IgD-negative memory B cell (primary cell): ENCODE measurements around the gene CAPZB. TPM values are rescaled to one million over a fixed set of nuclear protein-coding genes. Genes with fewer than 3 reads are reported as not detected.

Experiments
- H3K27ac Mint-ChIP-seq, 3 donors: one replicate each; pipeline ENCODE4 v1.8.0; 2020 to 2022; ENCODE audit warnings: mild to moderate bottlenecking in 3 of 3, mixed read lengths in 3 of 3, moderate library complexity in 1 of 3
- H3K27me3 Mint-ChIP-seq: one replicate; pipeline ENCODE4 v1.8.0; 2021; ENCODE audit warnings: mixed read lengths
- H3K36me3 Mint-ChIP-seq: one replicate; pipeline ENCODE4 v1.8.0; 2020; ENCODE audit warnings: mild to moderate bottlenecking, mixed read lengths
- H3K4me1 Mint-ChIP-seq, 3 donors: one replicate each; pipeline ENCODE4 v1.8.0; 2020 to 2022; ENCODE audit warnings: mixed read lengths in 3 of 3, mild to moderate bottlenecking in 1 of 3
- H3K4me3 Mint-ChIP-seq, 4 donors: one replicate each; pipeline ENCODE4 v1.8.0; 2020 to 2022; ENCODE audit warnings: mild to moderate bottlenecking in 4 of 4, mixed read lengths in 4 of 4, moderate library complexity in 3 of 4
- H3K9me3 Mint-ChIP-seq, 3 donors: one replicate each; pipeline ENCODE4 v1.8.0; 2020 to 2021; ENCODE audit warnings: mixed read lengths in 3 of 3, mild to moderate bottlenecking in 1 of 3
- polyA plus RNA-seq: library from polyadenylated mRNA; unstranded; fragments of 300-500 nt; fragmentation: Illumina TruSeq; gene quantifications from one replicate; pipeline ENCODE4 v1.2.3, GENCODE V29; 2021

The CAPZB gene
- polyA plus RNA-seq, 1 donor from 2014 or later = 419 TPM

DNA sequence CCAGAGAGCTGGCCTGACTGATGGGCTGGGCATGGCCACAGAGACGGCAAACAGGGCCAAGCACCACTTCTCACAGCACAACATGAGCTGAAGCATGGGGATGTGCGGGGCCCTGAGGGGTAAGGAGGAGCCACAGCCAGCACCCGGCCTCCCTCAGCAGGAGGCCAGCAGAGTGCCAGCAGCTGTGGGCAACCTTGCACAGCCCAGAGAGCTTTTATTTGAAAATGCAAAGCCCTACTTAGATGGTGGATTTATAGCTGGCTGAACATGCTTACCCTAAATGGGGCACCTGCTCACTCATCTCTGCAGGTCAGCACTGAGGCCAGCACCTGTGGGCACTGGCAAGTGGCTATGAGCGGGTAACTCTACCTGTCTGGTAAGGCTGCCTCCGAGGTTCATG lies 129.1 kb downstream of the CAPZB start:
- no peaks in the 10 kb centered on the region for H3K9me3 Mint-ChIP-seq
- peaks cover 5 to 6% (median 5%) of the 10 kb centered on the region in 3 donors for H3K4me1 Mint-ChIP-seq
- no peak overlapping the region for H3K4me3 Mint-ChIP-seq
- peaks cover 5% of the 10 kb centered on the region for H3K36me3 Mint-ChIP-seq
- no peaks in the 10 kb centered on the region for H3K27me3 Mint-ChIP-seq
- H3K27ac Mint-ChIP-seq = no peak overlapping the region

DNA sequence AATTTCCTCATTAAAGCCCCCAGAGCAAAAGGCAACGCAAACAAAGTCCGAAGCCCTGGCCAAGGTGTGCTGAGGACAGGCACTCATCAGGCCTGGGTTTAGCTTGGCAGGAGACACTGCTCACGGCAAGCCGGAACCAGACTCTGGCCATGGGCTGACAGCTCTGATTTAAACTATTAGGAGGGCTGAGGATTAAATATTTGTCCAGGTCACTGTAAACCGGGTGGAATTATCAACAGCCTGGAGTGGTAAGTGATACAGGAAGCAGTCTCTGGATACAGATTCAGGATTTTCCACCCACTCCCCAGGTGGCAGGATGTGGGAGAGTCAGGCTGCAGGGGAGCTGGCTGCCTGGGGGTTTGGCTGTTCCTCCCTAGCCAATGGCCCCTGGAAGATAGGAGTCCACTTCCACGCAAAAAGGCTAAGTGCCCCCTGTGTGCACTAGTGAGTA lies 130.8 kb downstream of the CAPZB start:
- H3K9me3 Mint-ChIP-seq = no peaks in the 10 kb centered on the region
- no peaks in the 10 kb centered on the region for H3K4me1 Mint-ChIP-seq
- H3K27me3 Mint-ChIP-seq = no peaks in the 10 kb centered on the region
- H3K4me3 Mint-ChIP-seq = no peak overlapping the region
- no peak overlapping the region for H3K27ac Mint-ChIP-seq
- H3K36me3 Mint-ChIP-seq = peaks cover 5% of the 10 kb centered on the region

DNA sequence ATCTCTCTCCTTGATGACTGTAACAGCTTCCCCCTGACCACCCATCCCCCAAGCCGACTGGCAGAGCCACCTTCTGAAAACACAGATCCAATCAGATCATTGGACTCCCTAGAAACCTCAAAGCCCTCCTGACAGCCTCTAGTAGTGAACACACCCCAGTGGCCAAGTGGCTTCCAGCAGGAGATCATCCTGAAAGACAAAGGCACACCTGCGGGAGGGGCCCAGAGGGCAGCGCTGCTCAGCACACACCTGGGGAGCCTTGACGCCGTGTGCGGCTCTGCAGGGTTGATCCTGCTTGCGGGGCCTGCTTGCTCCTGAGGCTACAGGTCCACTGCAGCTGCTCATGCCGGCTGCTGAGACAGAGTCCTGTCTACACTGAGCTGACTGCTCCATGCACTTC lies 131.7 kb downstream of the CAPZB start:
- no peak overlapping the region for H3K4me3 Mint-ChIP-seq
- no peaks in the 10 kb centered on the region for H3K27me3 Mint-ChIP-seq
- no peak overlapping the region for H3K27ac Mint-ChIP-seq
- no peaks in the 10 kb centered on the region for H3K4me1 Mint-ChIP-seq
- H3K9me3 Mint-ChIP-seq = no peaks in the 10 kb centered on the region
- peaks cover 5% of the 10 kb centered on the region for H3K36me3 Mint-ChIP-seq

DNA sequence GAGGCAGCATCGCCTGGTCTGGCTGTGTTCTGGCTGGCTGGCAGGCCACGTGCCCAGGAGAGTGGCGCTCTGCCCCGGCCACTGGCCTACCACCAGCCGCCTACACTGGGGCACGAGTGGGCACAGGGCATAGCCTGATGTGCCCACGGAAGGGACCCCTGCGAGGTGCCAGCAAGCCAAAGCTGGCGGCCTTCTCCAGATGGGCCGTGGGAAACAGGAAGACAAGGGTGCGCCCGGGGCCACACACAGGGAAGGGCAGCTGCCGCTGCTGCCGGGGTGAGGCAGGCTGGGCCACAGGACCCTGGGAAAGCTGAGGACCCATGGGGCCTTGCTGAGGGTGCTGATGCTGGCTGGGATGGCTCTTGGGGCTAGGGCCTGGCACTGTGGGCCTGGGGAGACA lies 132.5 kb downstream of the CAPZB start:
- no peaks in the 10 kb centered on the region for H3K27me3 Mint-ChIP-seq
- H3K4me3 Mint-ChIP-seq = no peak overlapping the region
- H3K4me1 Mint-ChIP-seq = no peaks in the 10 kb centered on the region
- no peaks in the 10 kb centered on the region for H3K9me3 Mint-ChIP-seq
- peaks cover 5% of the 10 kb centered on the region for H3K36me3 Mint-ChIP-seq
- H3K27ac Mint-ChIP-seq = no peak overlapping the region

DNA sequence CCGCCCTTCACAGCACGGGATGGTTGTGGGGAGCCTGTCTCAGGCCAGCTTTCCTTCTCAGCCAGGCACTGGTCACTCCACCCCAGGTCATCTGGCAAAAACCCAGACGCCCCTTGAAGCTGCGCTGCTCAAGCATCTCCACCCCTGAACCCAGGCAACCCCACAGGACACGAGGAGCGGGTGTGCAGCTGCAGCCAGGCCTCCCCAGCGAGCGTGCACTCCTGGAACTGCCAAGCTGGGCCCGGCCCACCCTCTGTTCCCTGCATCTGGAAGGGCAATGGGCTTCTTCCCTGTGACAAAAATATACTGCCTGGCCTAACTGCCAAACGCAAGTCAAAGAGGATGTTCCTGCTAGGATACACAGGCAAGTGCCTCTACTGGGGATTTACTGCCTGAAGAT lies 133.5 kb downstream of the CAPZB start:
- H3K9me3 Mint-ChIP-seq = no peaks in the 10 kb centered on the region
- no peaks in the 10 kb centered on the region for H3K4me1 Mint-ChIP-seq
- H3K4me3 Mint-ChIP-seq = no peak overlapping the region
- H3K27ac Mint-ChIP-seq = peak overlapping the region in 1 of 3 donors; percentile 19
- H3K27me3 Mint-ChIP-seq = no peaks in the 10 kb centered on the region
- peaks cover 3% of the 10 kb centered on the region for H3K36me3 Mint-ChIP-seq

DNA sequence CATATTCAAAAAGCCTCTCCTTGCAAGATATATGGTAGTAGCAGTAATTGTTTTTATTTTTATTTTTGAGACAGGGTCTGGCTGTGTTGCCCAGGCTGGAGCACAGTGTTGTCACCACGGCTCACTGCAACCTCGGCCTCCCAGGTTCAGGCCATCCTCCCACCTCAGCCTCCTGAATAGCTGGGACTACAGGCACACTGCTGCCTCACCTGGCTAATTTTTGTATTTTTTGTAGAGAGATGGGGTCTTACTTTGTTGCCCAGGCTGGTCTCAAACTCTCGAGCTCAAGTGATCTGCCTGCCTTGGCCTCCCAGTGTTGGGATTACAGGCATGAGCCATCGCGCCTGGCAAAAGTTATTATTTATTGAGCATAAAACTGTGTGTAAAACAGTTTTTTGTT lies 134.8 kb downstream of the CAPZB start:
- peaks cover 0 to 2% (median 0%) of the 10 kb centered on the region in 3 donors for H3K4me1 Mint-ChIP-seq
- H3K27me3 Mint-ChIP-seq = no peaks in the 10 kb centered on the region
- peaks cover under 1% of the 10 kb centered on the region for H3K36me3 Mint-ChIP-seq
- no peak overlapping the region for H3K4me3 Mint-ChIP-seq
- peak overlapping the region in 1 of 3 donors; percentile 96 for H3K27ac Mint-ChIP-seq
- no peaks in the 10 kb centered on the region for H3K9me3 Mint-ChIP-seq

DNA sequence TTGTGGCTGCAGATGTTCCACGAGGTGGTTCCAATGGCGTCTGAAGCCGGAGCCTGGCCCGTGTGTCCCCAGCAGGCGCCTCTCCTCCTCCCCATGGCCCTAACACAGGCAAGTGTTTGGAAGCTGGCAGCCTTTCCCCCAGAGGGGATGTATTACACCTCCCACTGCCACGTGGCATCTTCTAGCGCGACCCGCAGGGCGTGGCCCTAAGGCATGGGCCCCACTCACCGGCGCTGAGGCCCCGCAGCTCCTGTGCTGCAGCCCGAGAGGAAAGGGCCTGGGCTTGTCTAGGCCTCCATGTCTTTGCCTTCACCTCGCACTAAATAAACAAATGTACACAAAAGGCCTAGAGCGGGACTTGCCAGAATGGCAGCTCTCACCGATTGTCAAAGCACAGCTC lies 135.3 kb downstream of the CAPZB start:
- no peaks in the 10 kb centered on the region for H3K36me3 Mint-ChIP-seq
- H3K4me1 Mint-ChIP-seq = peaks cover 0 to 2% (median 0%) of the 10 kb centered on the region in 3 donors
- no peaks in the 10 kb centered on the region for H3K27me3 Mint-ChIP-seq
- peak overlapping the region in 1 of 3 donors; percentile 96 for H3K27ac Mint-ChIP-seq
- H3K9me3 Mint-ChIP-seq = no peaks in the 10 kb centered on the region
- H3K4me3 Mint-ChIP-seq = no peak overlapping the region

DNA sequence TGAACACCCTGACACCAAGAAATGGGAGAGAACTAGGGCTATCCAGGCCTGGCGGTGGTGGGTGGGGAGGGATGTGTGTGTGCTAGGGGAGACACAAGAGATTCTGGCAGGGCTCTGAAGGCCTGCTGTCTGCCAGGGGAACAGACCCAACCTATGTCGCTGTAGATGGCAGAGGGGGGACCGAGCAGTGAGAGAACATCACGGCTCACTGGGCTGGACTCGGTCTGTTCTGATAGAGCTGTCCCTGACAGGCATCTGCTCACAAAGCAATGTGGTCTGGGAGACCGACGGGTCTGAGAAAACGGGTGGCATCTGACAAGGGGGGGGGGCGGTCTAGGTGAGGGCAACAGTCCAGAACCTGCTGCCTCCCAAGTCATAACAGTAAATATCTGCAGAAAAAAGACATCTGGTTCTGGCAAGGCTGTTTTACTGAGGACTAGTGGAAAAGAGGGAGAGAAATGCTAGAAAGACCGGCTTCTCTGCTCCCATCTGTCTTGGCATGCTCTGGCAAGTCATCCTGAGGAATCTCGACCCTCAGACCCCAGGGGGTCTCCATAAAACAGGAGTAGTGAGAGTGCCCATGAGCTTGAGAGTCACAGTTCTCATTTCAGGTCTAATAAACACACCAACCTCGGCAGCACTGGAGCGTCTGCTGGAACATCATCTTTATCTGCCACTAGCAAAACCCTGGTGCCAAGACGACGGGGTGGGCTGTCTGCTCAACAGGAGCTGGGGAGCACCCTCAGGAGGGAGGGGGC lies 136.7 kb downstream of the CAPZB start:
- H3K27me3 Mint-ChIP-seq = no peaks in the 10 kb centered on the region
- H3K4me3 Mint-ChIP-seq = no peak overlapping the region
- no peaks in the 10 kb centered on the region for H3K36me3 Mint-ChIP-seq
- peaks cover 0 to 2% (median 0%) of the 10 kb centered on the region in 3 donors for H3K4me1 Mint-ChIP-seq
- peak overlapping the region in 1 of 3 donors; percentile 28 for H3K27ac Mint-ChIP-seq
- no peaks in the 10 kb centered on the region for H3K9me3 Mint-ChIP-seq

DNA sequence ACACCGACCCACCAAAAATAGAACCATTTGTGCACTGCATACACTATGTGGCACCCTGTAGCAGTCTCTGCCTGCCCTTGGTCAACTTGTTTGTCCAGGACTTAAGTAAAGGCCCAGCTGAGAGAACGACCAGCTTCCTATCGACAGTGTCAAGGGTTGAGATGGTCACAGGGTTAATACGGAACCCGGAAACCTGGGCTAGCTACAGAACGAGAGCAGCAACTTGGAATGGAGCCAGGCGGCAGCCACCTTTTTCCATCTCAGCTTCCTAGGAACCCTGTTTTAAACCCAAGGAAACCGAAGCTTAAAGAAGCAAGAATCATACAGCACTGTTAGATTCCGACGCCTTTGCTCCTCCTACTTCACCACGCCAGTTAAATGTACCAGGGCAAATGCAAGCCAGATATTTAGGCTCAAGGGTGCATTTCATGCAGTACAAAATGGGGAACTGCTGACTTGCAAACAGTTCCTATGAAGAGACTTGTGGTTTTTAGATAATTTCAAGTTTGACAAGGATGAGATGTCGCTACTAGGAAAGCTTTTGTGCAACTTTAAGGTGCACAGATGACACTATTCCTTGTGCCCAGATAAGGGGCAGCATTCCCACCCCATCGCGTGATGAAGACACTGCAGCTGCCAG lies 137.7 kb downstream of the CAPZB start:
- Mint-ChIP-seq H3K4me1 (peaks cover 0 to 2% (median 0%) of the 10 kb centered on the region in 3 donors), H3K27ac (peak overlapping the region in 1 of 3 donors; percentile 80), H3K27me3 (no peaks in the 10 kb centered on the region), H3K9me3 (no peaks in the 10 kb centered on the region), H3K36me3 (no peaks in the 10 kb centered on the region), H3K4me3 (no peak overlapping the region)

DNA sequence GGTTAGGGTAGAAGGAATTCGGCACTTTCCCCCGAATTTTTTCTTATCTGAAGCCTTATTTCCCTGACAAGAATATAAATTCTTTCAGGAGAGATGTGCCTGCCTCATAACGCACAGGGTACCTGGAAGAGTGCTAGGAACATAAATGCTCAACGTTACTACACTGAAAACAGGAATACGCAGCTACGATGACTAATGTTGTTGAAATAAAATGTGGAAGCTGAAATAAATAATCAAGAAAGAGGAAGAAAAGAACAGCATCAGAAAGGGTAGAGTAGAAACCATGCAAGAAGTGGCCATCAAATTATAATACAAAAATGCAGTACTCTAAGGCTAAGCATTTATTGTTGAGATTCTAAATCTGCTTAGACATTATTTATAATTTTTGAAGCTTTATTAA lies 139.3 kb downstream of the CAPZB start:
- Mint-ChIP-seq H3K9me3 (no peaks in the 10 kb centered on the region), H3K4me1 (peaks cover 0 to 4% (median 2%) of the 10 kb centered on the region in 3 donors), H3K27me3 (no peaks in the 10 kb centered on the region), H3K4me3 (no peak overlapping the region), H3K27ac (peak overlapping the region in 1 of 3 donors; percentile 77), H3K36me3 (peaks cover 2% of the 10 kb centered on the region)

DNA sequence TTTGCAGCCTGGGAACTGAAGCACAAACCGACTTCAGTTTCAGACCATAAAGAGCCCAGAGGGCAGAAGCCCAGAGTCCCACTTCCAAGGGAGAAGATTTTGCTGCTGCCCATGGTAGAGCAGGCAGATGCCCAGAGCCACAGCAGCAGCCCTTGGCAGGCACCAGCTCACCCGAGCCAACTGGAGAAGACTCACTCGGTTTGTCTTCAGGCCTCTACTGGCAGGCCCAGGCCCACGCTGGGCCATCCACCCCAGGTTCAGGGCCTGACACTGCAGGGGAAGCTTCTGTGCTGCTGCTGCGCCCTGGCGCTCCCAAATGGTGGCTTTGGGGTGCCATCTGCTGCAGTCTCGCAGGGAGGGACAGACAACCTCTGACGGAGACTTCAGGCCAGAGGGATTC lies 139.9 kb downstream of the CAPZB start:
- Mint-ChIP-seq H3K4me3 (no peak overlapping the region), H3K9me3 (no peaks in the 10 kb centered on the region), H3K27ac (peak overlapping the region in 1 of 3 donors; percentile 46), H3K27me3 (no peaks in the 10 kb centered on the region), H3K36me3 (peaks cover 2% of the 10 kb centered on the region), H3K4me1 (peaks cover 0 to 4% (median 2%) of the 10 kb centered on the region in 3 donors)

DNA sequence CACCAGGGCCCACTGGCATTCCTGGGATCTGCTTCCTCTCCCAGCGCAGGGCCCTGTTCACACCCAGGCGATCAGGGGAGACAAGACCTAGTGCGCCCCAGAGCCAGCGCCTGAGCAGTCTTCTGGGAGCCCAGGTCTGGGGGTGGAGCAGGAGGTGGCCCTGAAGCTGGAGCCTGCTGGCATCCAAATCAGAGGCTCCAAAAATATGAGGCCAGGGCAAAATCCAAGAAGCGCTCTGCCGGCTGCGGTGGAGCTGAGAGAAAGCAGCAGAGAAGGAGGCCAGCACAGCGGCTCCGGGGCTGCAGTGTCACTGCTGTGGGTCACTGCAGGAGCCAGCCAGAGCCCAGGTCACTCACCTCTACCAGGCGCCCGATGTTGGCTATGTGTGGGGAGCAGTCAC lies 140.5 kb downstream of the CAPZB start:
- peaks cover 2% of the 10 kb centered on the region for H3K36me3 Mint-ChIP-seq
- peaks cover 0 to 4% (median 2%) of the 10 kb centered on the region in 3 donors for H3K4me1 Mint-ChIP-seq
- no peak overlapping the region for H3K4me3 Mint-ChIP-seq
- peak overlapping the region in 2 of 3 donors; percentile 8 to 46 for H3K27ac Mint-ChIP-seq
- no peaks in the 10 kb centered on the region for H3K9me3 Mint-ChIP-seq
- H3K27me3 Mint-ChIP-seq = no peaks in the 10 kb centered on the region

DNA sequence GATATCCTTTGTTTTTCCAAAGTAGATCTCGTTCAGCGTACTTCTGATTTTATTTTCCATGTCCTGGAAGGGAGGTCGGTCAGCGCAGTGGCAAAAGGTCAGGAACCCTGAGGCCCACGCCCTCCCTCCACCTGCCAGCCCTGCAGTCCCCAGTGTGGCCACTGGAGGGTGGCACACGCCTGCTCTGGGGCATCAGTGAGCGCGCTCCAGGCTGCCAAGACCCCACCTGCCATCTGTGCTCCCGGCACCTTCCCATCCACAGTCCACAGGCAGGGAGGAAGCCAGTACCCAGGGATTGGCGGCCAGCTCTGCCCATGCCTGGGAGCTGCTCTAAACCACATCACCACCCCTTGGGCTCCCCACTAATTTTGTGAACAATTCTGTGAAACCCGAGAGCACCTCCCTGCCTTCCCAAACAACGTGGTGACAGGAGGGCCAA lies 140.9 kb downstream of the CAPZB start:
- H3K4me1 Mint-ChIP-seq = peaks cover 0 to 4% (median 2%) of the 10 kb centered on the region in 3 donors
- H3K36me3 Mint-ChIP-seq = peaks cover 2% of the 10 kb centered on the region
- peak overlapping the region in 1 of 3 donors; percentile 8 for H3K27ac Mint-ChIP-seq
- H3K27me3 Mint-ChIP-seq = no peaks in the 10 kb centered on the region
- no peaks in the 10 kb centered on the region for H3K9me3 Mint-ChIP-seq
- no peak overlapping the region for H3K4me3 Mint-ChIP-seq

DNA sequence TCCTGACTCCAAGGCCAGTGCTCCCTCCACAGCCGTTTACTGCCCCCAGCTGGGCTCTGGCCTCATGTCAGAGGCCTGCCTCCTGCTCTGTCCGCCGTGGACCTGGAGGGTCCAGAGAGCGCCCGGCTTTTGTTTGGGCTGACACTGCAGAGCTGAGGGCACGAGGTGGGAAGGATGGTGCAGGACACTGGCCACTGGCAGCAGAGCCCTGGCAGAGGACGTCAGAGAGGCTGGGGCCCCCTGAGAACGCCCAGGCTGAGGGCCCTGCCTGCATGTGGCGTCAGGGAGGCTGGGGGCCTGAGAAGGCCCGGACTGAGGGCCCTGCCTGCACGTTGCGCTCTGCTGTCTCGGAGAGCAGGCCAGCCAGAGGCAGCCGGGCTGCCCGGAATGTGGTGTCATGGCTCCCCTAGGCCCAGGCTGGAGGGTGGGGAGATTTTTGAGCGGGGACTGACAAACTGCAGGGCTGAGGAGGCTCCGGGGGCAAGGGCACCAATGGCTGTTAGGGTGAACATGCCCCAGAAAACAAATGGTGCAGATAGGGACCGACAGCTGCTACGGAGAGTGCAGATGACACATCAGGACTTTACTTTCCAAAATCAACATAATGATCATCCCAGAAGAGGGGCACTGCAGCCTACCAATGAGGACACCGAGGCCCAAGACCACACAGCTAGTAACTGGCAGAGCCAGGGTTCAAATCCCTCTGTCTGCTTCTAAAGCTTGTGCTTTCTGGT lies 141.6 kb downstream of the CAPZB start:
- H3K4me1 Mint-ChIP-seq = peaks cover 0 to 4% (median 2%) of the 10 kb centered on the region in 3 donors
- no peak overlapping the region for H3K4me3 Mint-ChIP-seq
- H3K27ac Mint-ChIP-seq = peak overlapping the region in 1 of 3 donors; percentile 8
- H3K27me3 Mint-ChIP-seq = no peaks in the 10 kb centered on the region
- H3K9me3 Mint-ChIP-seq = no peaks in the 10 kb centered on the region
- peaks cover 2% of the 10 kb centered on the region for H3K36me3 Mint-ChIP-seq
